HepG2 (cell line): ENCODE measurements around the gene MAN1B1. TPM values are rescaled to one million over a fixed set of nuclear protein-coding genes. Genes with fewer than 3 reads are reported as not detected.

Experiments
- HNRNPH1 ChIP-seq: fragments of 200-400 bp; formaldehyde crosslinking; optimal IDR thresholded peaks from 2 replicates; pipeline ENCODE3; 2017; ENCODE audit warnings: mild to moderate bottlenecking, low read depth, low read length
- MTF1 ChIP-seq: sonication (generic); formaldehyde crosslinking; IDR thresholded peaks from 2 replicates; pipeline ENCODE4 v1.5.0; 2020; ENCODE audit warnings: missing genetic modification reagents
- NFYC ChIP-seq: IDR thresholded peaks from 2 replicates; pipeline ENCODE4 v1.6.1; 2016; ENCODE audit warnings: missing genetic modification reagents, missing compliant biosample characterization
- PHF21A ChIP-seq: sonication (generic); formaldehyde crosslinking; IDR thresholded peaks from 2 replicates; pipeline ENCODE4 v1.5.0; 2020; ENCODE audit warnings: mild to moderate bottlenecking, missing genetic modification reagents
- RBAK ChIP-seq: sonication (generic); formaldehyde crosslinking; IDR thresholded peaks from 2 replicates; pipeline ENCODE4 v1.5.1; 2020; ENCODE audit warnings: mild to moderate bottlenecking, missing genetic modification reagents
- REL ChIP-seq: sonication (generic); formaldehyde crosslinking; conservative IDR thresholded peaks from 2 replicates; pipeline ENCODE4 v1.8.0; 2022; ENCODE audit warnings: mild to moderate bottlenecking, missing genetic modification reagents, moderate library complexity
- SMAD1 ChIP-seq: sonication (generic); formaldehyde crosslinking; IDR thresholded peaks from 2 replicates; pipeline ENCODE4 v1.4.0; 2020; ENCODE audit warnings: missing genetic modification reagents, low read depth, mild to moderate bottlenecking, borderline replicate concordance
- SOX13 ChIP-seq, 3 experiments: fragments of 450-650 bp in 1 of 3; sonication (generic) in 1 of 3; formaldehyde crosslinking in 1 of 3; IDR thresholded peaks in 2 of 3; conservative IDR thresholded peaks in 1 of 3; 2 replicates each; pipeline versions ENCODE4 v1.5.0 to v1.6.1; 2016 to 2020; ENCODE audit warnings: antibody characterized with exemption in 1 of 3, mild to moderate bottlenecking in 1 of 3, missing compliant biosample characterization in 1 of 3, missing genetic modification reagents in 1 of 3, moderate library complexity in 1 of 3
- SOX5 ChIP-seq: IDR thresholded peaks from 2 replicates; pipeline ENCODE4 v1.6.1; 2016; ENCODE audit warnings: borderline replicate concordance
- STAT5B ChIP-seq: sonication (generic); formaldehyde crosslinking; IDR thresholded peaks from 2 replicates; pipeline ENCODE4 v1.4.0; 2020; ENCODE audit warnings: missing genetic modification reagents
- ZBTB21 ChIP-seq: sonication (generic); formaldehyde crosslinking; IDR thresholded peaks from 2 replicates; pipeline ENCODE4 v1.4.0; 2020; ENCODE audit warnings: missing genetic modification reagents
- ZMYM3 ChIP-seq: sonication (generic); formaldehyde crosslinking; IDR thresholded peaks from 2 replicates; pipeline ENCODE4 v1.5.1; 2020; ENCODE audit warnings: mild to moderate bottlenecking, missing genetic modification reagents
- ZNF670 ChIP-seq: sonication (generic); formaldehyde crosslinking; IDR thresholded peaks from 2 replicates; pipeline ENCODE4 v1.8.0; 2022; ENCODE audit warnings: mild to moderate bottlenecking, missing genetic modification reagents, borderline replicate concordance
- ZNF678 ChIP-seq: sonication (generic); formaldehyde crosslinking; IDR thresholded peaks from 2 replicates; pipeline ENCODE4 v1.4.0; 2020; ENCODE audit warnings: mild to moderate bottlenecking, missing genetic modification reagents
- ZSCAN30 ChIP-seq: sonication (generic); formaldehyde crosslinking; IDR thresholded peaks from 2 replicates; pipeline ENCODE4 v1.5.0; 2020; ENCODE audit warnings: mild to moderate bottlenecking, missing genetic modification reagents
- polyA plus RNA-seq, 8 experiments: library from polyadenylated mRNA; depleted of rRNA in 3 of 8; stranded (reverse) in 7 of 8; unstranded in 1 of 8; fragments of >200 nt; fragmentation: Illumina TruSeq in 4 of 8; extraction: Trizol in 4 of 8; gene quantifications; 2 replicates each; pipeline versions ENCODE4 v1.2.1 to v1.2.3, GENCODE V29; 2011 to 2016; ENCODE audit warnings: low read depth in 4 of 8, missing spikeins in 1 of 8, mixed read lengths in 1 of 8; ENCODE audit not compliant: insufficient read depth in 1 of 8
- total RNA-seq, 5 experiments: library from RNA; depleted of rRNA; stranded (reverse); fragments of >200 nt; fragmentation: Illumina TruSeq; extraction: Trizol; gene quantifications; 2 replicates each; pipeline ENCODE4 v1.2.3, GENCODE V29; 2016; ENCODE audit warnings: low read depth in 1 of 5
- TF ChIP-seq, protein P1 (sequence below): sonication (generic); formaldehyde crosslinking; IDR thresholded peaks from 2 replicates; pipeline ENCODE4 v1.4.0; 2020; ENCODE audit warnings: missing genetic modification reagents
- TF ChIP-seq, protein P2 (sequence below): sonication (generic); formaldehyde crosslinking; IDR thresholded peaks from 2 replicates; pipeline ENCODE4 v1.4.0; 2020; ENCODE audit warnings: mild to moderate bottlenecking, missing genetic modification reagents
- TF ChIP-seq, protein P3 (sequence below): fragments of 450-650 bp; IDR thresholded peaks from 2 replicates; pipeline ENCODE4 v1.6.1; 2017
- TF ChIP-seq, protein P4 (sequence below): sonication (generic); formaldehyde crosslinking; IDR thresholded peaks from 2 replicates; pipeline ENCODE4 v1.8.1; 2023; ENCODE audit warnings: mild to moderate bottlenecking, moderate library complexity, missing genetic modification reagents
- TF ChIP-seq, protein P5 (sequence below): IDR thresholded peaks from 2 replicates; pipeline ENCODE4 v1.6.1; 2016
- TF ChIP-seq, protein P6 (sequence below): IDR thresholded peaks from 2 replicates; pipeline ENCODE4 v1.6.1; 2016; ENCODE audit warnings: missing compliant biosample characterization, missing genetic modification reagents, borderline replicate concordance

MAN1B1 gene
- total and polyA plus RNA-seq, 2 of the 13 experiments (the other 11 are each of a cell fraction or from before 2014, with no cell fraction given), result 48.9 to 59.5 TPM

DNA sequence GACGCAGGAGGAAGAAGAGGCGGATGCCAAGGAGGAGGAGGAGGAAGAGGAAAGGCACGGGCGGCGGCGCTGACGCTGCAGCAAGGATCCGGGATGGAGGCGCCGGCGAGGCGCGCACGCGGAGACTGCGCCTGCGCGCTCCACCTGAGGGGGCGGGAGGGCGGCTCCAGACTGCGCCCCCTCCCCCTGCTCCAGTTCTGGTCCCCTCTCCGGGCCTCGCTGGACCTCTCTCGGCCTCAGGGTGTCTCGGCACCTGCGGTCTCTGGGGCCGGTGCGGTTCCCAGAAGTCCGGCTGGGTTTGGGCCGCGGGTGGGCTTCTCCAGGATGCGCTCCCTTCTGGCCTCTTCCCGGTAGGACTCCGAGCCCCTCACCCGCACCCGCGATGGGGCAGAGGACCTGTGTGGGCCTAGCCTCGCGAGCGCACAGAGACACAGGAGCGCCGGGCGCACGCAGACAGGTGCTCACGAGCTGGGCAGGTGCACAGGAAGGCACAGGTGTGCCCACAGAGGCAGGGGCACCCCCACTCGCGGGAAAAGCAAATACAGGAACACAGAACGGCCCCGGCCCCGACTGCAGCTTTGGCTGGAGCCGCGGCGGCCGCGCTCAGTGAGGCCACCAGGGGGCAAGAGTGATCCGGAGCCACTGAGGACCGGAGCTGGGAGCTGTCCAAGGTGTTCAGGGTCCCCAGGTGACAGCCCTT, 40.5 kb upstream of the MAN1B1 start, which contains the start of gene NPDC1 (continued):
- TF ChIP-seq, protein P1, sequence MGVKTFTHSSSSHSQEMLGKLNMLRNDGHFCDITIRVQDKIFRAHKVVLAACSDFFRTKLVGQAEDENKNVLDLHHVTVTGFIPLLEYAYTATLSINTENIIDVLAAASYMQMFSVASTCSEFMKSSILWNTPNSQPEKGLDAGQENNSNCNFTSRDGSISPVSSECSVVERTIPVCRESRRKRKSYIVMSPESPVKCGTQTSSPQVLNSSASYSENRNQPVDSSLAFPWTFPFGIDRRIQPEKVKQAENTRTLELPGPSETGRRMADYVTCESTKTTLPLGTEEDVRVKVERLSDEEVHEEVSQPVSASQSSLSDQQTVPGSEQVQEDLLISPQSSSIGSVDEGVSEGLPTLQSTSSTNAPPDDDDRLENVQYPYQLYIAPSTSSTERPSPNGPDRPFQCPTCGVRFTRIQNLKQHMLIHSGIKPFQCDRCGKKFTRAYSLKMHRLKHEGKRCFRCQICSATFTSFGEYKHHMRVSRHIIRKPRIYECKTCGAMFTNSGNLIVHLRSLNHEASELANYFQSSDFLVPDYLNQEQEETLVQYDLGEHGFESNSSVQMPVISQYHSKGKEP (CRISPR knock-in tag), result peak; percentile 90; the same call in 1 of the 2 replicates
- TF ChIP-seq NFYC (CRISPR knock-in tag) (0 out of 2 replicates have a peak, but pooled peaks have one; percentile 20), ZNF678 (CRISPR knock-in tag) (0 out of 2 replicates have a peak, but pooled peaks have one; percentile 24), STAT5B (CRISPR knock-in tag) (peak; percentile 92), RBAK (CRISPR knock-in tag) (no peak), ZMYM3 (no peak), PHF21A (peak; percentile 56; the same call in 1 of the 2 replicates), SOX13 (IDR thresholded peaks at IDR 0.05) (no peak), SOX13 (CRISPR knock-in tag; conservative IDR thresholded peaks at IDR 0.05 in 1 of 2, IDR thresholded peaks at IDR 0.05 in 1 of 2) (peak in 1 of 2 experiments; percentile 54; a peak in 1 of 4 replicates), MTF1 (CRISPR knock-in tag) (no peak), ZBTB21 (CRISPR knock-in tag) (no peak), REL (CRISPR knock-in tag) (no peak), ZSCAN30 (peak; percentile 85; the same call in 1 of the 2 replicates), SOX5 (peak; percentile 29; the same call in 1 of the 2 replicates), SMAD1 (no peak), HNRNPH1 (no peak), ZNF670 (no peak)
- TF ChIP-seq, protein P2, sequence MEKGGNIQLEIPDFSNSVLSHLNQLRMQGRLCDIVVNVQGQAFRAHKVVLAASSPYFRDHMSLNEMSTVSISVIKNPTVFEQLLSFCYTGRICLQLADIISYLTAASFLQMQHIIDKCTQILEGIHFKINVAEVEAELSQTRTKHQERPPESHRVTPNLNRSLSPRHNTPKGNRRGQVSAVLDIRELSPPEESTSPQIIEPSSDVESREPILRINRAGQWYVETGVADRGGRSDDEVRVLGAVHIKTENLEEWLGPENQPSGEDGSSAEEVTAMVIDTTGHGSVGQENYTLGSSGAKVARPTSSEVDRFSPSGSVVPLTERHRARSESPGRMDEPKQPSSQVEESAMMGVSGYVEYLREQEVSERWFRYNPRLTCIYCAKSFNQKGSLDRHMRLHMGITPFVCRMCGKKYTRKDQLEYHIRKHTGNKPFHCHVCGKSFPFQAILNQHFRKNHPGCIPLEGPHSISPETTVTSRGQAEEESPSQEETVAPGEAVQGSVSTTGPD (CRISPR knock-in tag), result no peak
- TF ChIP-seq, protein P3, sequence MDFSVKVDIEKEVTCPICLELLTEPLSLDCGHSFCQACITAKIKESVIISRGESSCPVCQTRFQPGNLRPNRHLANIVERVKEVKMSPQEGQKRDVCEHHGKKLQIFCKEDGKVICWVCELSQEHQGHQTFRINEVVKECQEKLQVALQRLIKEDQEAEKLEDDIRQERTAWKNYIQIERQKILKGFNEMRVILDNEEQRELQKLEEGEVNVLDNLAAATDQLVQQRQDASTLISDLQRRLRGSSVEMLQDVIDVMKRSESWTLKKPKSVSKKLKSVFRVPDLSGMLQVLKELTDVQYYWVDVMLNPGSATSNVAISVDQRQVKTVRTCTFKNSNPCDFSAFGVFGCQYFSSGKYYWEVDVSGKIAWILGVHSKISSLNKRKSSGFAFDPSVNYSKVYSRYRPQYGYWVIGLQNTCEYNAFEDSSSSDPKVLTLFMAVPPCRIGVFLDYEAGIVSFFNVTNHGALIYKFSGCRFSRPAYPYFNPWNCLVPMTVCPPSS, result no peak
- TF ChIP-seq, protein P4, sequence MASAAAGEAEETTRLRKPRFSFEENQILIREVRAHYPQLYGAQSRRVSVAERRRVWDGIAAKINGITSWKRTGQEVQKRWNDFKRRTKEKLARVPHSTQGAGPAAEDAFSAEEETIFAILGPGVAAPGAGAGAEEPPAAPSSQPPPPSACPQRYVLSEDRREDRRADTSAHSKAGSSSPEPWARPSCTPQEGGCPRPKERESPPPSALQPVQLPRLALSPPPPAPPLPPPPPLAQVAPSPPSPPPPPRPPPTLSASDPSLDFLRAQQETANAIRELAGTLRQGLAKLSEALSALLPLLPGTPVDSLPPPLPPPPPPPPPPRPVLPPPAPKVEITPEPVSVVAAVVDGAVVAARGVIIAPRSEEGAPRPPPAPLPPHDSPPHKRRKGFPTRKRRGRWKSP (CRISPR knock-in tag), result peak; percentile 30; the same call in 1 of the 2 replicates
- TF ChIP-seq, protein P5, sequence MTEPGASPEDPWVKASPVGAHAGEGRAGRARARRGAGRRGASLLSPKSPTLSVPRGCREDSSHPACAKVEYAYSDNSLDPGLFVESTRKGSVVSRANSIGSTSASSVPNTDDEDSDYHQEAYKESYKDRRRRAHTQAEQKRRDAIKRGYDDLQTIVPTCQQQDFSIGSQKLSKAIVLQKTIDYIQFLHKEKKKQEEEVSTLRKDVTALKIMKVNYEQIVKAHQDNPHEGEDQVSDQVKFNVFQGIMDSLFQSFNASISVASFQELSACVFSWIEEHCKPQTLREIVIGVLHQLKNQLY, result no peak; the same call in 1 of the 2 replicates
- TF ChIP-seq, protein P6, sequence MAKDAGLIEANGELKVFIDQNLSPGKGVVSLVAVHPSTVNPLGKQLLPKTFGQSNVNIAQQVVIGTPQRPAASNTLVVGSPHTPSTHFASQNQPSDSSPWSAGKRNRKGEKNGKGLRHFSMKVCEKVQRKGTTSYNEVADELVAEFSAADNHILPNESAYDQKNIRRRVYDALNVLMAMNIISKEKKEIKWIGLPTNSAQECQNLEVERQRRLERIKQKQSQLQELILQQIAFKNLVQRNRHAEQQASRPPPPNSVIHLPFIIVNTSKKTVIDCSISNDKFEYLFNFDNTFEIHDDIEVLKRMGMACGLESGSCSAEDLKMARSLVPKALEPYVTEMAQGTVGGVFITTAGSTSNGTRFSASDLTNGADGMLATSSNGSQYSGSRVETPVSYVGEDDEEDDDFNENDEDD (CRISPR knock-in tag), result peak; percentile 19; the same call in 1 of the 2 replicates
